ENCODE measurements around the gene MAPK14.

MAPK14 gene

GRCh38 chr6:36033935-36034334, 6.3 kb downstream of the MAPK14 start:
- H3K4me3 ChIP-seq (ENCODE audit: low read depth, low read length): no peak overlapping the region
- no peak for DNase-seq (ENCODE audit: low read depth)

- no peak for DNase-seq (ENCODE audit: low read depth)
- H3K4me3 ChIP-seq (ENCODE audit: low read depth, low read length): no peak overlapping the region
Observed at GRCh38 chr6:36034441-36034840, 6.8 kb downstream of the MAPK14 start.

- no peak for DNase-seq (ENCODE audit: low read depth)
- H3K4me3 ChIP-seq (ENCODE audit: low read depth, low read length): no peak overlapping the region
Observed at GRCh38 chr6:36035225-36035624, 7.6 kb downstream of the MAPK14 start.

GRCh38 chr6:36038120-36038876, 10.7 kb downstream of the MAPK14 start:
- H3K4me3 ChIP-seq (ENCODE audit: low read depth, low read length): no peak overlapping the region
- no peak for DNase-seq (ENCODE audit: low read depth)

GRCh38 chr6:36039112-36039511, 11.5 kb downstream of the MAPK14 start:
- no peak for DNase-seq (ENCODE audit: low read depth)

GRCh38 chr6:36040958-36041357, 13.3 kb downstream of the MAPK14 start:
- no peak overlapping the region for H3K4me3 ChIP-seq (ENCODE audit: low read depth, low read length)
- no peak for DNase-seq (ENCODE audit: low read depth)

More at GRCh38 chr6:36039112-36039511, 11.5 kb downstream of the MAPK14 start:
- H3K4me3 ChIP-seq (ENCODE audit: low read depth, low read length): no peak overlapping the region

GRCh38 chr6:36042618-36043260, 15.1 kb downstream of the MAPK14 start:
- DNase-seq (ENCODE audit: low read depth): no peak
- no peak overlapping the region for H3K4me3 ChIP-seq (ENCODE audit: low read depth, low read length)

- no peak for DNase-seq (ENCODE audit: low read depth)
- H3K4me3 ChIP-seq (ENCODE audit: low read depth, low read length): no peak overlapping the region
Observed at GRCh38 chr6:36049582-36049981, 22.0 kb downstream of the MAPK14 start.

- no peak for DNase-seq (ENCODE audit: low read depth)
- H3K4me3 ChIP-seq (ENCODE audit: low read depth, low read length): no peak overlapping the region
Observed at GRCh38 chr6:36050305-36050704, 22.7 kb downstream of the MAPK14 start.

GRCh38 chr6:36050947-36051710, 23.5 kb downstream of the MAPK14 start:
- no peak for DNase-seq (ENCODE audit: low read depth)
- no peak overlapping the region for H3K4me3 ChIP-seq (ENCODE audit: low read depth, low read length)

GRCh38 chr6:36052097-36052496, 24.5 kb downstream of the MAPK14 start:
- no peak overlapping the region for H3K4me3 ChIP-seq (ENCODE audit: low read depth, low read length)
- no peak for DNase-seq (ENCODE audit: low read depth)

- DNase-seq (ENCODE audit: low read depth): no peak
- H3K4me3 ChIP-seq (ENCODE audit: low read depth, low read length): no peak overlapping the region
Observed at GRCh38 chr6:36053878-36054277, 26.3 kb downstream of the MAPK14 start.

GRCh38 chr6:36054415-36054814, 26.8 kb downstream of the MAPK14 start:
- no peak for DNase-seq (ENCODE audit: low read depth)
- H3K4me3 ChIP-seq (ENCODE audit: low read depth, low read length): no peak overlapping the region

GRCh38 chr6:36054956-36055355, 27.3 kb downstream of the MAPK14 start:
- DNase-seq (ENCODE audit: low read depth): no peak
- H3K4me3 ChIP-seq (ENCODE audit: low read depth, low read length): no peak overlapping the region

GRCh38 chr6:36056178-36056577, 28.6 kb downstream of the MAPK14 start:
- H3K4me3 ChIP-seq (ENCODE audit: low read depth, low read length): no peak overlapping the region
- DNase-seq (ENCODE audit: low read depth): no peak

- no peak for DNase-seq (ENCODE audit: low read depth)
Observed at GRCh38 chr6:36061236-36061635, 33.6 kb downstream of the MAPK14 start.

GRCh38 chr6:36062247-36062646, 34.6 kb downstream of the MAPK14 start:
- DNase-seq (ENCODE audit: low read depth): no peak
- no peak overlapping the region for H3K4me3 ChIP-seq (ENCODE audit: low read depth, low read length)

More at GRCh38 chr6:36061236-36061635, 33.6 kb downstream of the MAPK14 start:
- no peak overlapping the region for H3K4me3 ChIP-seq (ENCODE audit: low read depth, low read length)

GRCh38 chr6:36063318-36064060, 35.9 kb downstream of the MAPK14 start:
- no peak for DNase-seq (ENCODE audit: low read depth)

GRCh38 chr6:36064770-36065396, 37.3 kb downstream of the MAPK14 start:
- no peak for DNase-seq (ENCODE audit: low read depth)

More at GRCh38 chr6:36063318-36064060, 35.9 kb downstream of the MAPK14 start:
- no peak overlapping the region for H3K4me3 ChIP-seq (ENCODE audit: low read depth, low read length)

More at GRCh38 chr6:36064770-36065396, 37.3 kb downstream of the MAPK14 start:
- H3K4me3 ChIP-seq (ENCODE audit: low read depth, low read length): no peak overlapping the region
